GM21390 (cell line): Measurements from ENCODE around the gene OR11H6.
"Not testable (repeated sequence)": the region's sequence is repeated elsewhere in the genome, so short reads cannot be mapped to it uniquely, and the experiment has no call there.

Experiments
- ATAC-seq: cut with Tn5 transposase; IDR thresholded peaks from one replicate; pipeline ENCODE4 v1.9.1; 2021; ENCODE audit not compliant: unreplicated experiment

OR11H6 gene, protein sequence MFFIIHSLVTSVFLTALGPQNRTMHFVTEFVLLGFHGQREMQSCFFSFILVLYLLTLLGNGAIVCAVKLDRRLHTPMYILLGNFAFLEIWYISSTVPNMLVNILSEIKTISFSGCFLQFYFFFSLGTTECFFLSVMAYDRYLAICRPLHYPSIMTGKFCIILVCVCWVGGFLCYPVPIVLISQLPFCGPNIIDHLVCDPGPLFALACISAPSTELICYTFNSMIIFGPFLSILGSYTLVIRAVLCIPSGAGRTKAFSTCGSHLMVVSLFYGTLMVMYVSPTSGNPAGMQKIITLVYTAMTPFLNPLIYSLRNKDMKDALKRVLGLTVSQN

DNA sequence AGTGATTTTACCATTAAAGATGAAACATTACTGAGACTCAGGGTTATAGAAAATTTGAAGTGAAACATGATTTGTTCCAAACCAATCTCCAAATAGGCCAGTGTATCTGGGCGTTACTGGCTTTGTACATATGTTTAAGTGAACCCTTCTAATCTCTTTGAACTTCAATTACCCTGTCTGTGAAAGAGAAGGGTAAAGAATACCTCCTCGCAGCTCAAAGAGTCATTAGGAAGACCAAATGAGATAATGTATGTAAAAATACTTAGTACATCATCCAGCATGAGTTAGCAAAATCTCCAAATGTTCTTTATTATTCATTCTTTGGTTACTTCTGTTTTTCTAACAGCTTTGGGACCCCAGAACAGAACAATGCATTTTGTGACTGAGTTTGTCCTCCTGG, at the start of gene OR11H6:
Gene OR11H6 (plus strand): TSS at position 301 of the 400 bp plus-strand sequence. CDS start 0 bp downstream, at position 301.
- ATAC-seq = no peak

DNA sequence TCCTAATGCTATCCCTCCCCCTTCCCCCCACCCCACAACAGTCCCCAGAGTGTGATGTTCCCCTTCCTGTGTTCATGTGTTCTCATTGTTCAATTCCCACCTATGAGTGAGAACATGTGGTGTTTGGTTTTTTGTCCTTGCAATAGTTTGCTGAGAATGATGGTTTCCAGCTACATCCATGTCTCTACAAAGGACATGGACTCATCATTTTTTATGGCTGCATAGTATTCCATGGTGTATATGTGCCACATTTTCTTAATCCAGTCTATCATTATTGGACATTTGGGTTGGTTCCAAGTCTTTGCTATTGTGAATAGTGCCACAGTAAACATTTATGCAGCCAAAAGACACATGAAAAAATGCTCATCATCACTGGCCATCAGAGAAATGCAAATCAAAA, 49.3 kb upstream of the OR11H6 start:
- not testable (repeated sequence) for ATAC-seq

DNA sequence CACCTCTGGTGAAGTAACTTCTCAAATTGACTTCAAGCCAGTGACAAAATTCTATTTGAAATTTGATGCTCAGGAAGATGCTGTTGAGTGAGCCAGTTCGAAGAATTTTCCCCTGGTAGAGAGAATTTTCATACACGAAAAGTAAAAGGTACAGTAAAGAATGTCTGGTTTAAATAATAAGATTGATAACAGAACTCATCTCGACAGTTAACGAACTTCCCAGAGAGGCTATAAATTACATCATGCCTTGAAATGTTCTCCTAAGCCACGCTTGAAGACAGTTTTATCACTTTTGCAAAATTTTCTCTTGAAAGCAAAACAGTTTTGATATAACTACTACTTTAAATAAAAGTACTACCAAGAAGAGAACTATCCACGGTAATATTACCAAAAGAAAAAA, 47.2 kb upstream of the OR11H6 start:
- no peak for ATAC-seq

DNA sequence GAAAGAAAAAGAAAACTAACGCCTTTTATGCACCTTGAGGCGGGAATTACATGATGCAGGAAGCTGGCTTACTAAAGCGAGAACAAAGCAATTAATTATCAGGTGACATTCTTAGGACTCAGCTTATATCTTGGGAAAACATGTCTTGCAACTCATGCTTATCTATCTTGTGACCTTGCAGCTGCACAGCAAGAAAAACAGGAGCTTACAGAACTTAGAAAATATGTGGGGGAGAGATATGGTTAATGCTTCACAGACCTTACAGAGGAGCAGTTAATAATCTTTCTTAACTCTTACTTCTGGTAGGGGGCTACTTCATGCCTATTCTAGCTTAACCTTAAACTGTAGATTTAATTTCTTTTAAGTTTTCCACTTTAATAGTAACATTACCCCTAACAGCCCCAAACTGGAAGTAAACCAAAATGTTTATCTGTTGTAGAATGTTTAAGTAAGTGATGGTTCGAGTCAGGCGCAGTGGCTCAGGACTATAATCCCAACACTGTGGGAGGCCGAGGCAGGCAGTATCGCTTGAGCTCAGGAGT, 46.0 kb upstream of the OR11H6 start:
- ATAC-seq = no peak

DNA sequence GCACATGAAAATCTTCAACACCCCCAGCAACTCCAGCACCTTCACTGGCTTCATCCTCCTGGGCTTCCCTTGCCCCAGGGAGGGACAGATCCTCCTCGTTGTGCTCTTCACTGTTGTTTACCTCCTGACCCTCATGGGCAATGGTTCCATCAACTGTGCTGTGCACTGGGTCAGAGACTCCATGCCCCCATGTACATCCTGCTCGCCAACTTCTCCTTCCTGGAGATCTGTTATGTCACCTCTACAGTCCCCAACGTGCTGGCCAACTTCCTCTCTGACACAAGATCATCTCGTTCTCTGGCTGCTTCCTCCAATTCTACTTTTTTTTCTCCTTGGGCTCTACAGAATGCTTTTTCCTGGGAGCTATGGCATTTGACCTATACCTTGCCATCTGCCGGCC, 44.3 kb upstream of the OR11H6 start:
- no peak for ATAC-seq

DNA sequence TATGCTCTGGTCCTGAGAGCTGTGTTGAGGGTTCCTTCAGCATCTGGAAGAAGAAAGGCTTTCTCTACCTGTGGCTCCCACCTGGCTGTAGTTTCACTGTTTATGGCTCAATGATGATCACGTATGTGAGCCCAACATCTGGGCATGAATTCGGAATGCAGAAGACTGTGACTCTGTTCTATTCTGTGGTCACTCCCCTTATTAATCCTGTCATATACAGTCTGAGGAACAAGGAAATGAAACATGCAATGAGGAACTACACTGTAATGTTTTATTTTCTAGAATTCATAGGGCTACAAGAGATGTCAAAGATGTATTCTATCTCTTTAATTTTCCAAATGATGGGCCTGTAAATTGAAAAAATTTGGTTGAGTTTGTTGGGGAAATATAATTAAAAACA, 43.6 kb upstream of the OR11H6 start:
- ATAC-seq = no peak

DNA sequence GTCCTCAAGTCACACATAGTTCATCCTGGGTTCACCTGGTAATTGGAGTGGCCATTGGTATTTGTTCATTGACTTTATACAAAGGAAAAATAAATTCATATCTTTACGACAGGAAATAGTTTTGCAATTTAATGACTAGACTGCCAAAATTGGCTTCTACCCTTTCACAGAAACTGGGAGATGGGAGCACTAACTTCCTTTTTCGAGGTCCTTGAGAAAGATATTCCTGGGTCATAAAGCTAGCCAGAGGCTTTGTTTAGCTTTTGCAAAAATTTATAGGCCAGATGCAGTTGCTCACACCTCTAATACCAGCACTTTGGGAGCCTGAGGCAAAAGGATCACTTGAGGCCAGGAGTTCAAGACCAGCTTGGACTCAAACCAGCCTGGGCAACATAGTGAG, 43.0 kb upstream of the OR11H6 start:
- ATAC-seq = no peak

DNA sequence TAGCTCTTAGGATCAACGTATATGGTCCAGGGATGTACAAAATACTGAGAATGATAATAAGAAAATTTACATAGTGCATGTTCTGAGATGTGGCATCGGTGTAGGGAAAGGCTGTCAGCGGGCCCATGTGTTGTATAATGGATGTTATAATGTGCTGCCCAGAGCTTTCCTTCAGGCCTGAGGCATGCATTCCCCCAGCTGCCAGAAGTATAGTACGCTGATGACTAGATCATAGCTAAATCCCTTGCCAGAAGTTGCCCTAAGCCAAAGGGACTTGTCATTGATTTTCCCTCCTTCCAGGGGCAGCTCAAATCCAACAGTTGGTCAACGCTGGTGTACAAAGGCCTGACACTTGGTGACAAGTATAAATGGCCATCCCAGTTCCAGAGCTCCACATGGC, 39.3 kb upstream of the OR11H6 start:
- ATAC-seq = no peak

DNA sequence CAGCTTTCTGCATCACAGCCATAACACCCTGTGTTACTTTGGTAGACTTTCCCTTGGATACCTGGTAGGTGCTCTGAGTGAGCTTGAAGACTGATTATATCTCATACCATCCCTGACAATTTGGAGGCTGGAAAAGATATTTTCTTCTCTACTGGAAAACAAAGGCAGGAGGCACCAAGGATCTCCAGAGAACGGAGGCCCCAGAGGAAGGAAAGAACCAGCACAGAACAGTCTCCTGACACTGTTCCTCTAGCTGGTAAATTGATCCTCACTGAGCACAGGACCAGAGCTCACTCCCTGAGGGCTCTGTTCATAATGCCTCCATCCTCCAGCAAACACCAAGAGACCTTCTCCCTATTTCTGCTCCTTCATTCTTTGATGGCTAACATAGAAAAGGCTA, 32.9 kb upstream of the OR11H6 start, which contains the start of gene OR11G2:
Gene OR11G2 (plus strand): TSS at position 301 of the 400 bp plus-strand sequence. CDS start 6,542 bp downstream, outside the sequence.
- ATAC-seq = no peak

DNA sequence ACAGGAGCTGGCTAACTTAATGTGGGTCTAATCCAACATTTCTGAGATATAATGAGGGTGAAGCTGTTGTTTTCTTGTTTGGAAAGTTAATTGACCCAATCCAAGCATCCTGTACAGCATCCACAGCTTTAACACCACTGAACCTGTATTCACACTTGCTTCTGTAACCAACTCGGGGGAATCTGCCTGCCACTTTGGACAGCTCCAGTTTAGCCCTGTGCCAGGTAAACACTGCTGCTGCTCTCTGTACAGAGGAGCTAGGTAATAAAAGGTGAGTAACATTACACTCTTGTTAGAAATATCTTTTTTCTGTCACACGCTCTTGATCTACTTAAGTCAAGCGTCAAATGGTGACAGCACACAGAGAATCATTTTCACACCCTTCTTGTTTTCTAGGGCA, 32.1 kb upstream of the OR11H6 start:
- ATAC-seq = no peak

DNA sequence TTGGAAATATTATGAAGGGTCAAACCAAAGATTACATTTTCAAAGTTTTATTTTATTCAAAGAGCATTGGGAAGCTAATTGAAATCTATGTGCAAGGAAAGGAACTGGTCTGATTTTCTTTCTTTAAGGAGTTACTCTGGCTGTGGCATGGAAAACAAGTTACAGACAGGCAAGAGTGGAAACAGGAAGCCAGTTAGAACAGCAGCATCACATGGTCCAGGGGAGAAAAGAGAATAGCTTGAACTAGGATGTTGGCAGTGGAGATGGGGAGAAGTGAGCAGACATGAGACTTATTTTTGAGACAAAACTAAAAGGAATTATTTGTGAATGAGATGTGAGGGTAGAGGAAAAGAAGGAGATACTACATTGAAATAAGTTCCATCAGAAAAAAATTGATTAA, 29.4 kb upstream of the OR11H6 start:
- ATAC-seq = no peak

DNA sequence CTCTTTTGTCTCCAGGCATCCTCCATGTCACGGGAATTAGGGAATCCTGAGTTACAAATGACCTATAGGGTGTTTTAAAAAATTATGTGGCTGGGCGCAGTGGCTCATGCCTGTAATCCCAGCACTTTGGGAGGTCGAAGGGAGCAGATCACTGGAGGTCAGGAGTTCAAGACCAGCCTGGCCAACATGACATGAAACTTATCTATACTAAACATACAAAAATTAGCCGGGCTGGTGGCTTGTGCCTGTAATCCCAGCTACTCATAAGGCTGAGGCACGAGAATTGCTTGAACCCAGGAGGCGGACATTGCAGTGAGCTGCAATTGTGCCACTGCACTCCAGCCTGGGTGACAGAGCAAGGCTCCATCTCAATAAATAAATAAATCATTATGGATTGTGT, 28.3 kb upstream of the OR11H6 start:
- ATAC-seq = not testable (repeated sequence)

DNA sequence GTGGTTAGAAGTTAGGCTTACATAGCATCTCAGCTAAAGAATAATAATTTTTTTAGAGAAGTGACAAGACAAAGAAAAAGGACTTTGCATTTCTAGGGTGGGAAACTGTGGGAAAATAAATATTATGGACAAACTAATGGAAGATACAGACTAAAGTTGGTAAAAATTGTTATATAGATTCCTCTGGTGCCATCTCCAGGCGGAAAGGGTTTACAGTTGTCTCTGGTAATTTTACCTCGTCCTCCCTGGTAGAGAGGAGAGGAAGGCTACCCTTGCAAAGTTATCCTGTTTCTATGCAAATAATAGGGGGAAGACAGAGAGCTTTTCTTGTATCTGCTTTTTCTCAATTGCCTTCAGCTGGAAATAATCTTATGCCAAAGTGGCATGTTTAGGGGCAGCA, 27.6 kb upstream of the OR11H6 start:
- ATAC-seq = no peak

DNA sequence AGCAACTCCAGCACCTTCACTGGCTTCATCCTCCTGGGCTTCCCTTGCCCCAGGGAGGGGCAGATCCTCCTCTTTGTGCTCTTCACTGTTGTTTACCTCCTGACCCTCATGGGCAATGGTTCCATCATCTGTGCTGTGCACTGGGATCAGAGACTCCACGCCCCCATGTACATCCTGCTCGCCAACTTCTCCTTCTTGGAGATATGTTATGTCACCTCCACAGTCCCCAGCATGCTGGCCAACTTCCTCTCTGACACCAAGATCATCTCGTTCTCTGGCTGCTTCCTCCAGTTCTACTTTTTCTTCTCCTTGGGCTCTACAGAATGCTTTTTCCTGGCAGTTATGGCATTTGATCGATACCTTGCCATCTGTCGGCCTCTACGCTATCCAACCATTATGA, 26.1 kb upstream of the OR11H6 start:
- no peak for ATAC-seq

DNA sequence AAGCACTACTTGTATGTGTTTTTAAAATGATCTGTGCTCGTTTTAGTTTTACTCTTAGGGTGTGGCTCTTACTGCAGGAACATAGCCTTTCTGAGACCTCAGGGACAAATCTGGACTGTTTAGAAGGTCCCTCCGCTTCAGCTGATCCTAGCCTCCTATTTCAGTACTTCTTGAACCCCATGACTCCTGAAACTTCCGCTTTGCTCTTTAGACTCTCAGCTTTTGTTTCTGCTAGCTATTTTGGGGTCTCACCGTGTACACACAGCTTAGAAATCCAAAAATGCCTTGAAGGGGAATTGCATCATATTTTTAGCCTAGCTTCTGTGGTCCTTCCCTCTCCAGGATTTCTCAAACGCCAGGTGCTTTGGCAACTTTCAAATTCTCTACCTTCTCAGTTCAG, 24.5 kb upstream of the OR11H6 start:
- no peak for ATAC-seq

DNA sequence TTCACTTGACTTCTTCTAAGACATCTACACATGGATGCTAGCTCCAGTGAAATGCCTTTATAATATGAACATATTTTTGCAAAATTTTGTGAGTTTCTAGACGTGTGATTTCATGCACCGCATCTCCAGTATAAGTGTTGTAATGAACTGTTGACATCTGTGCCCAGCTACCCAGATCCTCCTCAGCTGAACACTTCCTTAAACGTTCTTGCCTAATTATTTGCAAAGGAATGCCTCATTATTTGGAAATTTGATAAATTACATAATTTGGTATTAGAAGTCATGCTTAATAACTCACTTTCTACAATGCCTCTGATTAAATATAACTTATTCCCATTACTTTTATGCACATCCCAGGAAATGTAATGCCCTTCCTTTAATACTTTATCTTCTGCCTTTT, 18.8 kb upstream of the OR11H6 start:
- ATAC-seq = no peak

DNA sequence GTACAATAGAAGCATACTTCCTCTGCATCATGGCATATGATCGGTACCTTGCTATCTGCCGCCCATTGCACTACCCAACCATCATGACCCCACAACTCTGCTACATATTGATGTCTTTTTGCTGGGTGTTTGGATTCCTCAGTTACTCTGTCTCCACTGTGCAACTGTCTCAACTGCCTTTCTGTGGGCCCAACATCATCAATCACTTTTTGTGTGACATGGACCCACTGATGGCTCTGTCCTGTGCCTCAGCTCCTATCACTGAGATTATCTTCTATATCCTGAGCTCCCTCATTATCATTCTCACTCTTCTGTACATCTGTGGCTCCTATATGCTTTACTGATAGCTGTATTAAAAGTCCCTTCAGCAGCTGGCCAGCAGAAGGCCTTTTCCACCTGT, 13.9 kb upstream of the OR11H6 start:
- ATAC-seq = no peak

DNA sequence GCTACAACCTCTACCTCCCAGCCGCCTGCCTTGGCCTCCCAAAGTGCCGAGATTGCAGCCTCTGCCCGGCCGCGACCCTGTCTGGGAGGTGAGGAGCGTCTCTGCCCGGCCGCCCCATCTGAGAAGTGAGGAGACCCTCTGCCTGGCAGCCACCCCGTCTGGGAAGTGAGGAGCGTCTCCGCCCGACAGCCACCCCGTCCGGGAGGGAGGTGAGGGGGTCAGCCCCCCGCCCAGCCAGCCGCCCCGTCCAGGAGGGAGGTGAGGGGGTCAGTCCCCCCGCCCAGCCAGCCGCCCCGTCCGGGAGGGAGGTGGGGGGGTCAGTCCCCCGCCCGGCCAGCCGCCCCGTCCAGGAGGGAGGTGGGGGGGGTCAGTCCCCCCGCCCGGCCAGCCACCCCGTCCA, 11.1 kb upstream of the OR11H6 start:
- not testable (repeated sequence) for ATAC-seq

DNA sequence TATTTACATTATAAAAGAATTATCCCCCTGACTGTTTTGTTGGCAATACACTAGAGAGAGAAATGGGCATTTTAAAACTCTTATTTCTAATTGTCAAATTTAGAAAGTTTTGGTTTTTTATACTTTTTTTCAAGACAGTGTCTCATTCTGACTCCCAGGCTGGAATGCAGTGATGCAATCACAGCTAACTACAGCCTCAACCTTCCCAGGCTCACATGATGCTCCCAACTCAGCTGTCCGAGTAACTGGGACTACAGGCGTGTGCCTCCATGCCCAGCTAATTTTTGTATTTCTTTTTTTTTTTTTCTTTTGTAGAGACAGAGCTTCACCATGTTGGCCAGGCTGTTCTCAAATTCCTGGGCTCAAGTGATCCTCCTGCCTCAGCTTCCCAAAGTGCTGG, 8.3 kb upstream of the OR11H6 start:
- ATAC-seq = no peak

DNA sequence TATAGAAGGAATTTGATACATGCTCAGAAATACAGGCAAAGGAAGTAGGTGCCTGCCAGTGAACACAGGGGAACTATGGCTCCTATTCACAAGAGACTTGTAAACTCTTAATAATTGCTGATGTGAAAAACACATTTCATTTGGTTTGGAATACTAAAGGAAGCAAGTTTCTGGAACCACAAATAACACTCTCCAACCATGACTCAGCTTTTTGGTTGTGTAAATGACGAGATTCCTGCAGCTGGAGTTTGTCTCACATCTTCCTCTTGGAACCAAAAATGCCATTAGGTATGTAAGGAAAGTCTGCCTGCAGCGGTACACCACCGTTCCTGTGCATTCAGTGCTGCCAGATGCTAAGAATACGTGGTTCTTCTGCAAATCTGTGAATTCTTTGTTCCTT, 4.5 kb upstream of the OR11H6 start:
- ATAC-seq = no peak

DNA sequence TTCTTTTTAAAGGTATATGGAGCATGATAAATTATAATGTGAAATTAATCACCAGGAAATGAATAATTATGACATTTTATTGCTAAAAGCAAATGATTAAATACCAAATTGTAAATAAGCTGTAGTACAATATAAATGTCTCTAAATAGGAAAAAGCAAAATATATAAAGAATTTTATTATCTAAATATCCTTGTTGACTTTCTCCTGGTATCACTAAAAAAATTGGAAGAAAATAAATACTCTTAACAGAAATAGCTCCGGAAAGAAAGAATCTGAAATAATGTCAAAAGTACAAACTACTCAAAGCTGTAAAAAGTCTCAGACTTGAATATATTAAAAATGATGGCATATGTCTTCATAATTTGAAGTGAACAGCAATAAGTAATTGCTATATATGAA, 5.2 kb downstream of the OR11H6 start, which contains the start of gene OR11H7:
Gene OR11H7 (plus strand): TSS at position 301 of the 400 bp plus-strand sequence.
- ATAC-seq = no peak

DNA sequence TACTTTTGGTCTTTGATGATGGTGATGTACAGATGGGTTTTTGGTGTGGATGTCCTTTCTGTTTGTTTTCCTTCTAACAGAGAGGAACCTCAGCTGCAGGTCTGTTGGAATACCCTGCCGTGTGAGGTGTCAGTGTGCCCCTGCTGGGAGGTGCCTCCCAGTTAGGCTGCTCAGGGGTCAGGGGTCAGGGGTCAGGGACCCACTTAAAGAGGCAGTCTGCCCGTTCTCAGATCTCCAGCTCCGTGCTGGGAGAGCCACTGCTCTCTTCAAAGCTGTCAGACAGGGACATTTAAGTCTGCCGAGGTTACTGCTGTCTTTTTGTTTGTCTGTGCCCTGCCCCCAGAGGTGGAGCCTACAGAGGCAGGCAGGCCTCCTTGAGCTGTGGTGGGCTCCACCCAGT, 11.9 kb downstream of the OR11H6 start:
- not testable (repeated sequence) for ATAC-seq
